ENCODE data around the gene BOK. TPM values are rescaled to one million over a fixed set of nuclear protein-coding genes. Genes with fewer than 3 reads are reported as not detected.
A peak's percentile ranks its signal among the peaks of the same experiment; 100 is the strongest.

The BOK gene, protein sequence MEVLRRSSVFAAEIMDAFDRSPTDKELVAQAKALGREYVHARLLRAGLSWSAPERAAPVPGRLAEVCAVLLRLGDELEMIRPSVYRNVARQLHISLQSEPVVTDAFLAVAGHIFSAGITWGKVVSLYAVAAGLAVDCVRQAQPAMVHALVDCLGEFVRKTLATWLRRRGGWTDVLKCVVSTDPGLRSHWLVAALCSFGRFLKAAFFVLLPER
- total RNA-seq (52.4 and 76.0 TPM in 2 replicates), polyA plus RNA-seq (95.5 and 132 TPM in 2 replicates), polyA minus RNA-seq (43.6 and 49.1 TPM in 2 replicates), Bru-seq, nascent RNA (percentile 57 among the genes with signal in this experiment), BruChase-seq, experiment 1, labeled RNA remaining after a 6-hour chase (percentile 82 among the genes with signal in this experiment), BruChase-seq, experiment 2, labeled RNA remaining after a 2-hour chase (percentile 76 among the genes with signal in this experiment)
- polyA plus RNA-seq (2011; cell fraction: cytosol; rRNA removed) = 53.7 and 82.1 TPM in 2 replicates
- polyA plus RNA-seq (2011; cell fraction: nucleus; rRNA removed) = 43.5 and 57.1 TPM in 2 replicates
- polyA plus RNA-seq (2012) = 42.0 and 58.4 TPM in 2 replicates
- polyA minus RNA-seq (2011; cell fraction: cytosol; rRNA and poly(A)+ RNA removed) = 11.2 TPM
- 10.4 and 18.2 TPM in 2 replicates for polyA minus RNA-seq (2011; cell fraction: nucleus; rRNA and poly(A)+ RNA removed)
- long read RNA-seq, transcript BOK-201 (5 exons, 2,657 nt) = major isoform, 106 of 220 reads
- long read RNA-seq, partial matches to known transcripts = 22 of 220 reads
- long read RNA-seq, other reads (novel, unspliced or antisense) = 92 of 220 reads

DNA sequence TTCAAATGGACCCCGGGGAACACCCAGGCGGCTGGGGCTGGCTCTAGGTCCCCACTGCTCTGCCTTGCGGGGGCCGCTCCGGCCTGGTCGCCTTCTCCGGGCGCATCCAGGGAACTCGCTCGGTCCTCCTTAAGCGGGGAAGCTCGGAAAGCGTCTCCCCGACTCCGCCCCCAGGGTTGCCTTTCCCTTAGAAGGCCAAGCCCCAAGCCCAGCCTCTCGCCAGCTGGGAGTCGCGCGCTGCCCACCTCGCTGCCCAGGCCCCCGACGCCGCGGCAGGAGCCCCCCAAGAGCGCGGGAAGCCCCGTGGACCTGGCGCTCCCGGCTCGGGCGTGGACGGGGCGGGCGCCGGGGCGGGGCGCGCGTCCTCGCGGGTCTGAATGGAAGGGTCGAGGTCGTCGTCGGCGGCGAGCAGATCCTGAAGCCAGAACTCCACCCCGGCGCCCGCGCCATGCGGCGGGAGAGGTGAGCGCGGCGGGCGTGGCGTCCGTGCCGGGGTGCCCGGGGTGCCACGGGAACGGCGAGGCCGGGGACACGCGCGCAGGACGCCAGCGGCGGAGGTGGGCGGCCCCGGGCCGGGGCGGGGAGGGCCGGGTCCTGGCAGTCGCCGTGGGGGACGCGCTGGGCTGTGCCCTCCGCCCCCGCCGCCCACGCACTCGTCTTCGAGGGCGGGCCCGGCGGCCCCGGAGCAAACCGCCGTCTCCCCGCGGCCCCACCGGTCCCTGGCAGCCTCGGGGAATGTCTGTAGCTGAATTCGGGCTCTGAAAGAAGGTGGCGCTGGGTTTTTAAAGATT, at the start of gene BOK:
BOK (plus strand) TSS at position 214 of the 791 bp plus-strand sequence. CDS start 739 bp downstream, outside the sequence.
- CTCF ChIA-PET = interaction anchor here (0.6 to 3.8 kb wide), 4 partner anchors 11 to 66 kb away, joined by 3 to 15 read pairs (median 5); partner anchors contain the start of gene STK25
- Histone ChIP-seq H3K9me3 (replicated peaks; ENCODE audit: control insufficient read depth, insufficient read depth, low read length) (no peaks in the 10 kb centered on the region), H3K9ac (replicated peaks; ENCODE audit: extremely low read depth, insufficient read depth, low read length) (peak within 1 kb of the TSS; percentile 79), H3K27me3 (ENCODE audit: control insufficient read depth in 2 of 2, insufficient read depth in 2 of 2, low read length in 2 of 2) (no peaks in the 10 kb centered on the region), H3K4me1 (ENCODE audit: control insufficient read depth, extremely low read depth, insufficient read depth, low read length) (peaks cover 30% of the 10 kb centered on the region), H2AFZ (ENCODE audit: low read depth, low read length) (peak within 1 kb of the TSS; percentile 94), H3K27ac (ENCODE audit: insufficient read depth, low read depth, low read length) (peak within 1 kb of the TSS; percentile 25), H3K36me3 (ENCODE audit: control insufficient read depth in 2 of 2, extremely low read depth in 1 of 2, insufficient read depth in 2 of 2, low read length in 2 of 2) (peaks cover 4 to 17% of the 10 kb centered on the region in 2 experiments), H3K79me2 (ENCODE audit: control insufficient read depth, insufficient read depth, low read length) (peaks cover 35% of the 10 kb centered on the region), H4K20me1 (replicated peaks; ENCODE audit: control insufficient read depth, extremely low read depth, insufficient read depth, low read length) (no peaks in the 10 kb centered on the region), H3K4me3 (replicated peaks in 1 of 3; ENCODE audit: insufficient read depth in 1 of 3, low read depth in 1 of 3, low read length in 3 of 3) (peak within 1 kb of the TSS; percentile 71 to 80 (median 72)), H3K4me2 (ENCODE audit: insufficient read depth, low read length) (peak within 1 kb of the TSS; percentile 44), H3K9me1 (replicated peaks; ENCODE audit: control insufficient read depth, extremely low read depth, insufficient read depth, low read length) (no peaks in the 10 kb centered on the region)
- BruUV-seq (replicated peaks) = no TSS peak
- POLR2A ChIA-PET = interaction anchor here (3.1 kb wide), 1 partner anchor 11 kb away, joined by 8 read pairs; no protein-coding TSS in a partner anchor
- FAIRE-seq (peak; percentile 86), DNase-seq (ENCODE audit: low read depth, low spot score) (peak; percentile 84)
- dilution Hi-C loops (cut with MboI; ENCODE audit: extremely low pct_ligation_motif_present, low sequenced_read_pairs) (no loop called here), intact Hi-C loops (cut with micrococcal nuclease) (loop anchor here (1.0 to 5.0 kb wide), 4 partner anchors 11 to 201 kb away; partner anchors contain the start of genes FARP2 and STK25)
- TF ChIP-seq EZH2 (IDR thresholded peaks at IDR 0.05; ENCODE audit: borderline replicate concordance, low read depth, low read length, severe bottlenecking) (no peak), POLR2AphosphoS5 (IDR thresholded peaks at IDR 0.05; ENCODE audit: insufficient read depth, low read depth, low read length) (peak; percentile 56), POLR2A (IDR thresholded peaks at IDR 0.05; ENCODE audit: low read depth, low read length) (peak; percentile 68)
